DMS53 treated with DMSO at 0.1 percent for 48 hours (cell line): ENCODE measurements around the gene C1QTNF1.
"Not testable (repeated sequence)": the region's sequence is repeated elsewhere in the genome, so short reads cannot be mapped to it uniquely, and the experiment has no call there.

Experiments
- DNase-seq: peaks from one replicate; lab custom pipeline; 2025; ENCODE audit not compliant: unreplicated experiment; lab: John Stamatoyannopoulos, UW

Gene C1QTNF1

GRCh38 chr17:79022507-79022991 is 1.4 kb upstream of the C1QTNF1 start:
- no peak for DNase-seq

DNA sequence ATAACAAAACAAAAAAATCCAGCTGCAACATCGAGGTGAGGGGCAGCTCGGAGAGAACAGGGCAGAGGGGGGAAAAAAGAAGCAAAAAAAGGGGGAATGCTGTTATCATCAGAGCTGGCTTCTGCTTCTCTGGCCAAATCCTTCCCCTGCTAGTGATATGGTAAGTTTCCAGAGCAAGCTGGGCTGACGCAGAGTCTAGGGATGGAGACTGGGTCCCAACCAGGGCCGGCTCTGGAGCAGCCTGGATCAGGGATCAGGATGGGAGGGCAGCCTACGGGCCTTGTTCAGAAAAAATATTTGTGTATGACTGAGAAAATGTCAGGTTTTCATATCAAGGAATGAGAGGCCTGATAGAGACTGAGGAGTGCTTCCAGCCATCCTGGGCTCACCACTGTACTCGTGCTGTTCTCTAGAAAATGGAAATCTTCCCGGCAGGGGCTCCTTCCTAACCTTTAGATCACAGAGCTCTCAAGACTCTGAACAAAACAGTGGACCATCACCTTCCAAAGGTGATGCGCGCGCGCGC is 726 bp upstream of the C1QTNF1 start:
- no peak for DNase-seq

DNA sequence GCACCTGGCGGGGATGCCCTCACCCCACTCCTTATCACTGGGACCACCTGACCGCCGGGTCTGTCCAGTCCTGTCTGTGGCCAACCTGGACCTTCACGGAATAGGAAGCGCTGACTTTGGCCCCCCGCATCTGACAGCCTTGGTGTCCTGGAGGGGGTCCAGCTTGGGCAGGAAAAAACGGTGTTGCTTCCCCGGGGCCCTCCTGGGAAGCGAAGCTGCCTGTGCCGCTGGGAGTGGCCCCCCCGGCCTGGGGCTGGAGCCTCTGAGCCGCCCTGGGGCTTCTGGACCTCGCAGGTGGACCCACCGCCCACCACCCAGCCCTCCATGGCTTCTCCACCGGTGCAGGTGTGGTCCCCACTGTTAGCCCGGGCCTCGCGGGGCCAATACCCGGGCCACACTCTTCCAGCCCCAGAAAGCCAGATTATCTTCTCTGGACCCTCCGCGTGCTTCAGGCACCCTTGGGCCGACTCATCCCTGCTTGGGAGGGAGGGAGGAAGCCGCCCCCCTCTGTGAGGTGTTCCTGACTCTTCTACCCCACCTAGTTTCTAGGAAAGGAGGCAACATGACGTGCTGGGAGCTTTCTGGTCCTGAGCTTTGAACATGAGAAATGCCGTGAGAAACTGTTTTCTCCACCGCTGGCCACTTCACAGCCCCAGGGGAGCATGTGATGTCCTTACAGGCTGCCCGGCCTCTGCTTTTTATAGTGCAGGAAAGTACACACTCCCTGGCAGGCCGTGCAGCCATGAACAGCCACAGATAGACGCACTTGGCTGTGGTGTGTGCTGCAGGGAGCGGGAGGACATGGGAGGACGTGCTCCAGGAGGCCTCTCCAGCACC is 1.1 kb downstream of the C1QTNF1 start:
- DNase-seq = no peak

- DNase-seq = peak; percentile 75
These were observed 2.7 kb downstream of the C1QTNF1 start for GRCh38 chr17:79026376-79027273.

- DNase-seq = no peak
These were observed 3.4 kb downstream of the C1QTNF1 start for GRCh38 chr17:79027274-79027924.

- DNase-seq = no peak
These were observed 4.0 kb downstream of the C1QTNF1 start for GRCh38 chr17:79027925-79028491.

- DNase-seq = no peak
These were observed 4.7 kb downstream of the C1QTNF1 start for GRCh38 chr17:79028496-79029326.

GRCh38 chr17:79029327-79030009 is 5.5 kb downstream of the C1QTNF1 start:
- DNase-seq = no peak

GRCh38 chr17:79030636-79031035 is 6.7 kb downstream of the C1QTNF1 start:
- DNase-seq = not testable (repeated sequence)

DNA sequence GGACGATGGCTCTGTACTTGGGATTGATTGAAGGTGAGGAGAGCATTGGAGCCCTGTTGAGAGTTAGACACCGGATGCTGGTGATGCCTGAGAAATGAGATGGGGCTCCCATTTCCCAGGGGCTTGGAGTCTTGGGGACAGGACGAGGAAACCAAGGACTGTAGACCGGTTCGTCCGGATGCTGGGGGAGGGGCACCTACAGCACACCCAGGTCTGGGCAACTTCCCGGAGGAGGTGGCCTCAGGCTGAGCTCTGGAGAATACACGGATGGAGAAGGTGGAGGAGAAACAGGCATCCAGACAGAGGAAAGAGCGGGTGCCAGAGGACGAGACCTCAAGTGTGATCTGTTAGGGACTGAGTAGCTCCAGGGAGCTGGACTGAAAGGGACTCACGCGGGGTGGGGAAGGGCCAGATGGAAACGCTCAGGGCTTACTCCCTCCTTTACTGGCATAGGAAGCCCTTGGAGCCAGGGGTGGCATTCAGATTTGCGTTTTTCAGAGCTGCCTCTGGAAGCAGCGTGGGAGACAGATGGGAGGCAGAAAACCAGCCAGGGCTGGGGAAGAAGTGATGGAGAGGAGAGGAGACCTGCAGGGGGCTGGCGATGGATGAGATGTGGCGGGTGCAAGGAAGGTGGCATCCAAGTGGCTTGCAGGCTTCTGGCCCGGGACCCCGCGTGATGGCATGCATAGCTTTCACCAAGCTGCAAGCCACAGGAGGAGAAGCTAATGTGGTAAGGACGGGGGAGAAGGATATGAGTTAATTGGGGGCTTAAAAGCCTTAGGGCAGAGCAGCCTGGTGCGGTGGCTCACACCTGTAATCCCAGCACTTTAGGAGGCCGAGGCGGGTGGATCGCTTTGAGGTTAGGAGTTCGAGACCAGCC is 8.3 kb downstream of the C1QTNF1 start:
- DNase-seq = no peak

- no peak for DNase-seq
These were observed 9.2 kb downstream of the C1QTNF1 start for GRCh38 chr17:79033046-79033616.

DNA sequence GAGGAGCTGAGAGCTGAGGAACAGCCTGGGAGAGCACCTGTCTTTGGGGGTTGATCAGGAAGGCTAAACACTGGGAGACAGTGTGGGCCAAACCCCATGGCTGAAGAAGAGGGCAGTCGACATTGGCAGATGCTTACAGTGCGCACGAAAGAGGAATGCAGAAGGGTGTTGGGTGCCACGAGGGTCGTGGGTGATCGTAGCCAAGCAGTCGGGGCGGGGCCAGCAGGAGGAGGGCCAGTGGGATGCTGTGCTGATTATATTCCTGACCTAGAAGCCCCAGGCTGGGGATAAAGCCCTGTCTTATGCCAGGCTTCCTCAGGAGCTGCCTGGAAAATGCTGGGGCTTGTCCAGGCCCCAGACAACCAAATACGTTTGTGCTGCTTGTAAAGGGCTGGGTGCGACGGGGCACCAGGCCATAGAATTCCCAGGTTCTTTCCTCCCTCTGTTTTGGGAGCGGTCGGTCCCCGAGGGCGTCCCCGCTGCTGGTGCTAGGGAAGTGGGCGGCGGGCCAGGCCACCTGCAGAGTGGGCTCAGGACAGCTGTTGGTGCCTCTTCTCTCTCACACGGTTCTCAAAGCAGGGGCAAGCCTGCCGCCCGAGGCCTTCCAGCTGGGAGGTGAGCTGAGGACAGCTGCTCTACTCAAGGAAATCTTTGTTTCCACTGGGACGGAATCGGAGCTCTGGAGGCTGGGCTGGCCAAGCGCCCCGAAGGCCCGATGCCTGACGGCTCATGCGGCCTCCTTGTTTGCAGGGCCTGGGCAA is 10.0 kb downstream of the C1QTNF1 start:
- DNase-seq = no peak

DNA sequence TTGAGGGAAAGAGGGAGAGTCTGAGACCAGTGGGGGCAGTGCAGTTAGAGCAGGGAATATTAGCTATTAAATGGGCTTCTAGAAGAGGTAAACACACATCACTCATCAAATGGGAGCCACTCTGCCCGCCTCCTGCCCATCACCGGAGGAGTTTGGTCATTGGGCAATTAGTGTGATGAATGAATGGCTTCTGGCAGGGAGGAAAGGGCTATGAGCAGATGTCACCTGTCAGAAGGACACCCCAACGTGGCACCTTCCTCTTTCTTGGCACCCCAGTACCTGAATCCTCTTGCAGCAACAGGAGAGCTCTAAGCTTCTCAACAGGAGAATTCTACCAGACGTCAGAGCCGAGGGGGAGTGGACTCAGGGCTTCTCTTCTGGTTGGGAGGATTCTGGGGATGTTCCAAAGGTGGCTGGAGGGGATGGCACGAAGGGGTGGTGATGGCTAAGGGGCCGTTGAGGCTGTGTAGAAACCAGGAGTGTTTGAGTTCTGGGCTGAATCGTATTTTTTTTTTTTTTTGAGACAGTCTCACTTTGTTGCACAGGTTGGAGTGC is 11.0 kb downstream of the C1QTNF1 start:
- DNase-seq = no peak

GRCh38 chr17:79035686-79036085 is 11.7 kb downstream of the C1QTNF1 start:
- no peak for DNase-seq

GRCh38 chr17:79036181-79036580 is 12.2 kb downstream of the C1QTNF1 start:
- no peak for DNase-seq

GRCh38 chr17:79036596-79036995 is 12.6 kb downstream of the C1QTNF1 start:
- DNase-seq = no peak

DNA sequence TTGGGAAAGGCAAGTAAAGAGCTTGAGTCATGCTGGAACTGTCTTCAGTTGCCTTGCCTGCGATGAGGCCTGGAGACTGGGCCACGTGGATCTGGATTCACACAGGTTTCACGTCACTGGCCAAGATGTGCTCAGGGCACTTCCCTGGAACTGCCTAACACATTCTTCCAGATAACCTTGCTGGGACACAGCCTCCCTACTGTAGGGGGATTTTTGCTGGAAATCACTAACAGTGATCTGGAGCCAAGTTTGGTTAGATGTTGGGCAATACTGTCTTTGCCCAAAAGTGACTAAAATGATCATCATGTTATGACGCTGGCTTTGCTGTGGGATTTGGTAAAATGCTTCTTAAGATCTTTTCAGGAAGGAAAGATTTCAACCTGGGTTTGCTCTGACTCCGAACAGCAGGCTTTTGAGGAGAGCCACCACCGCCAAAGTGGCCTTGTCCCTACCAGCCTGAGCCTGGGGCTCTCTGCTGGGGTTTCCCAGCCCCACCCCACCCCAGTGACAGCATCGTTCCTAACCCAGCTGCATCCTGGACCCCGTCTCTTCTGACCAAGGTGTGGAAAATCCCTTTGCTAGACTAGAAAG is 14.7 kb downstream of the C1QTNF1 start:
- no peak for DNase-seq
